SK-MEL-5 (cell line): ENCODE measurements around the gene MEF2D. TPM values are rescaled to one million over a fixed set of nuclear protein-coding genes. Genes with fewer than 3 reads are reported as not detected.

ENCODE experiments used
- DNase-seq: peaks from one replicate; pipeline ENCODE4 v3.0.0-alpha.2; 2016; ENCODE audit warnings: low read depth, low spot score
- in situ Hi-C: cut with HindIII; loops from 2 replicates; pipeline ENCODE4 v1.10.0; 2016; ENCODE audit warnings: low sequenced_read_pairs, high pct_unique_total_duplicates, low pct_unique_long_range_greater_than_20kb
- total RNA-seq: library from RNA; depleted of rRNA; stranded (reverse); fragments of >200 nt; shearing (Covaris generic); gene quantifications from 2 replicates; pipeline ENCODE4 v1.2.3, GENCODE V29; 2014

Gene MEF2D
- total RNA-seq, 1 experiment from 2014 or later: 19.9 TPM

DNA sequence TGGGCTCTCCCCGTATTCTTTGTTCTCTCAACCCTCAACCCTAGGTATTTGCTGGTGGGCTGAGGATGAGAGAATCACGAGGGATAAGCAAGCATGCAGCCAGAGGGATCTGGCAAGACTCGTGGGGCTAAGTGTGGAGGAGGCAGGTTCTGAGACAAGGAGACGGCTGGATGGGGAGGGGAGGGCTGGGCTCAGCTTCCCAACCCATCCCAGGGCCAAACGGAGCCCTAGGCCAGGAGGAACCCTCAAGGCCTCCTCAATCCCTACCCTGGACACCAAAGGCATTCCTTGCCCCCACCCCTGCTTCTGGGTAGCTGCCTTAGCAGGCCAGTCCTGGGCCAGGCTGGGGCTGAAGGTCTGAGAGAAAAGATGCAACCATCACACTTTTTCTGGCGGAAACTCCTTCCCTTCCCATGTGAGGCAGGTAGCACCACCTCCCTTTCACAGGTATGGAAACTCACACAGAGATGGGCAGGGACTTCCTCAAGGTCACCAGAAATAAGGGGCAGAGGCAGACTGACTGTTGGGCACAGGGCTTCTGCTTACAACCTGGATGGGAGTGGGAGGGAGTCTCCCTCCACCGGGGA lies 6.2 kb downstream of the MEF2D start:
- in situ Hi-C loops: no loop called here
- no peak for DNase-seq

DNA sequence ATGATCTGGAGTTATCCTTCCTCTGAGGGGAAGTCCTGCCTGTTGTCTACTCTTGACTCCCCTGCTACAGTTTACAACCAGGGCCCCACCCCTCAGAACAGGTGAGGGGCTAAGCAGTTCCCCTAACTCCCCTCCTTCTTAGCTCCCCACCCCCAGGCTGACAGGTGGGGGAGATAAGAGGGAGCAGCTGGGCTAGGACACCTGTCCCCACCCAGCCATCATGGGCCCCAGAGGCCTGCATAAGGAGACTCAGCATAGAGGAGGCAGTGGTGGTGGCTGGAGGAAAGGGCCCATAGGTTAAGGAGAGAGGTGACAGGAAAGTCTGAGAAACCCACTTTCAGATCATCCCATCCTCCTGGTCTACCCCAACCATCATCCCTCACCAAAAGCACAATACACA lies 6.8 kb downstream of the MEF2D start:
- in situ Hi-C loops: no loop called here
- DNase-seq: no peak

GRCh38 chr1:156493154-156493631 lies 7.4 kb downstream of the MEF2D start:
- no peak for DNase-seq
- in situ Hi-C loops: no loop called here

GRCh38 chr1:156492591-156493080 lies 7.9 kb downstream of the MEF2D start:
- DNase-seq: no peak
- in situ Hi-C loops: no loop called here

DNA sequence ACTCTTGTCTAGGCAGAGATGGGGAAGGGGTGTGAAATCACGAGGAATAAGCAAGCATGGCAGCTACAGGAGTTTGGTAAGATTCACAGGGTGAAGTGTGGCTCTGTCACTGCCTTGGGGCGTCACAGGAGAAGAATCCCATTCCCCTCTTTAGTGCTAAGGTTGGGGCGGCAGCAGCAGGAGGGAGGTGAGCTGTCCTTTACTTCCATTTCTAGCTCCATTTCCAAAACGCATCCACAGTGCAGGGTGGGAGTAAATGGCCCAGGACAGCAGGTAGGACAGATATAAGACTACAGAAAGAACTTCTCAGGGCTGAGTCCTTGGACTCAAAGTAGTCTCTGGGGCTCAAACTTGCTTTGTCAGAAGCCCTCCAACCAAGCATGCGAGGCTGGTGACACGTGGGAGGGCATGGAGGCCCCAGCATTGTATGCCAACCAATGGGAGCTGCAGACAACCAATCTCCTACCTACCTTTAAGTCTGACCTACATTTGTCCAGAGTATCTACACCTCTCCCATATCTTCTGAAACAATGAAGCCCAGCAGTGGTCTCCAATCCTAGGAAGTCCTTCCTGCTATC lies 8.5 kb downstream of the MEF2D start:
- no peak for DNase-seq
- in situ Hi-C loops: no loop called here

GRCh38 chr1:156491151-156491949 lies 9.2 kb downstream of the MEF2D start:
- no peak for DNase-seq
- in situ Hi-C loops: no loop called here

GRCh38 chr1:156490401-156491032 lies 10.1 kb downstream of the MEF2D start:
- in situ Hi-C loops: no loop called here
- no peak for DNase-seq

- in situ Hi-C loops: no loop called here
- no peak for DNase-seq
Observed at GRCh38 chr1:156489935-156490293, 10.7 kb downstream of the MEF2D start.

- in situ Hi-C loops: no loop called here
- no peak for DNase-seq
Observed at GRCh38 chr1:156489166-156489934, 11.2 kb downstream of the MEF2D start.

GRCh38 chr1:156488566-156489165 lies 11.9 kb downstream of the MEF2D start:
- in situ Hi-C loops: no loop called here
- DNase-seq: no peak

- in situ Hi-C loops: no loop called here
- no peak for DNase-seq
Observed at GRCh38 chr1:156487862-156488261, 12.7 kb downstream of the MEF2D start.

GRCh38 chr1:156486421-156487344 lies 13.9 kb downstream of the MEF2D start:
- peak; percentile 74 for DNase-seq
- in situ Hi-C loops: no loop called here

DNA sequence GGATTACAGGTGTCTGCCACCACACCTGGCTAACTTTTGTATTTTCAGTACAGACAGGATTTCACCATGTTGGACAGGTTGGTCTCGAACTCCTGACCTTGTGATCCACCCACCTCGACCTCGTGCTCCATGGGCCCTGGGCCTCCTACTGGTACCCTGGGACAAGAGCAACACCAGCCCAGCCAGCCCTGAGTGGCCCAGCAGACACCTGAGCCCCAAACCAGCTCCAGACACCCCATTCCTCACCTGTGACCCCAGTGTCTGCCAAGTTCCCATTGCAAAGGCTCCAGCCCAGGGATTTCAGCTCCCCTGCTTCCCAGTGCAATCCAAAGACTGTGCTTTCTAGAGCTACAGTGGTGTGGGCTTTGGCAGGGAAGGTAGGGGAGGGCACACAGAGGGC lies 14.6 kb downstream of the MEF2D start:
- in situ Hi-C loops: no loop called here

GRCh38 chr1:156484480-156485058 lies 16.0 kb downstream of the MEF2D start:
- no peak for DNase-seq
- in situ Hi-C loops: no loop called here

More for the DNA sequence above, 14.6 kb downstream of the MEF2D start:
- DNase-seq: no peak

DNA sequence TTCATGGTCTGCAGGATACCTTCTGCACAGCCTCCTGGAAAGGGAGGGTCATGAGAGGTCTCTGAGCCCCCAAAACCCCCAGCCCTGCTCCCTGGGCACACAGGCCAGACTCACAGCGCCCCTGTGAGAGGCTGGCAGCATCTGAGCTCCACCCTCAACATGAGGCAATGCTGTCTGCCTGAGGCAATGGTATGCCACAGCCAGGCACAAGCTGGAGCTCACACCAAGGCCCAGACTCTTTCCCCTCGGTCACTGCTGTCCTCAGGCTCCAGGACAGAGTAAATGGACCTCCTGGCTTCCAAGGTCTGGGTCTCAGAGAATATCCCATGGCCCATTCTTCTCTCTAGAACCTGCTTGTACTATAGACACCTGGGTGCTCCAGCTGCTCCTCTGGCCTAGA lies 17.2 kb downstream of the MEF2D start:
- no peak for DNase-seq
- in situ Hi-C loops: no loop called here

DNA sequence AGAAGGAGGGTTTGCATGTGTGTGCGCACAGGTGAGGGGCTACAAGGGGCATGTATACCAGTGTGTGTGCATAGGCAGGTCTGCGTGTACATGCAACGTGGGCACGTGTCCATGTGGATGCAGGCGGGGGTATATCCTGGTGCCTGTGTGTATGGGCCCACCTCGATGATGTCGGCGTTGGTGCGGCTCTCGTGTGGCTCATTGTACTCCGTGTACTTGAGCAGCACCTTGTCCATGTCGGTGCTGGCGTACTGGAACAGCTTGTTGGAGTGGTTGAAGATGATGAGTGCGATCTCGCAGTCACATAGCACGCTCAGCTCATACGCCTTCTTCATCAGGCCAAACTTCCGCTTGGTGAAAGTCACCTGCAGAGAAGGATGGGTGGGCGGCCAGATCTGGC lies 18.3 kb downstream of the MEF2D start:
- no peak for DNase-seq
- in situ Hi-C loops: no loop called here
